HFF-Myc (cell line): ENCODE data around the gene CHST3.

Experiments used
- DNase-seq: peaks from one replicate; pipeline ENCODE4 v3.0.0-alpha.2; 2011; ENCODE audit warnings: low read depth; ENCODE audit errors: extremely low read depth
- H3K4me3 ChIP-seq: replicated peaks from 2 replicates; pipeline ENCODE4 v1.5.1; 2011; ENCODE audit warnings: low read depth, mild to moderate bottlenecking, control low read depth, low read length
- CTCF ChIP-seq: IDR thresholded peaks from 2 replicates; pipeline ENCODE4 v1.5.1; 2012; ENCODE audit warnings: mild to moderate bottlenecking, low read depth, low read length, control low read depth; ENCODE audit errors: missing control alignments

The CHST3 gene

GRCh38 chr10:71978476-71978875 is 14.3 kb downstream of the CHST3 start:
- TF ChIP-seq CTCF, result no peak
- no peak for DNase-seq
- H3K4me3 ChIP-seq, result no peak overlapping the region

- no peak for TF ChIP-seq CTCF
- no peak overlapping the region for H3K4me3 ChIP-seq
- DNase-seq, result no peak
These were observed 14.9 kb downstream of the CHST3 start for GRCh38 chr10:71978988-71979691.

- H3K4me3 ChIP-seq, result no peak overlapping the region
- DNase-seq, result no peak
- no peak for TF ChIP-seq CTCF
These were observed 15.5 kb downstream of the CHST3 start for GRCh38 chr10:71979692-71980062.

GRCh38 chr10:71980181-71981014 is 16.2 kb downstream of the CHST3 start:
- no peak overlapping the region for H3K4me3 ChIP-seq
- no peak for DNase-seq
- TF ChIP-seq CTCF, result no peak

- TF ChIP-seq CTCF, result no peak
- H3K4me3 ChIP-seq, result no peak overlapping the region
- no peak for DNase-seq
These were observed 17.1 kb downstream of the CHST3 start for GRCh38 chr10:71981015-71981875.

- TF ChIP-seq CTCF, result no peak
- DNase-seq, result no peak
- H3K4me3 ChIP-seq, result no peak overlapping the region
These were observed 17.7 kb downstream of the CHST3 start for GRCh38 chr10:71981876-71982230.
